ENCODE data around the gene TTLL11.

GRCh38 chr9:121914017-121914595, 179.0 kb downstream of the TTLL11 start:
- TF ChIP-seq EZH2 (IDR thresholded peaks at IDR 0.05; ENCODE audit: borderline replicate concordance) (no peak), CTCF (IDR thresholded peaks at IDR 0.05; ENCODE audit: poor library complexity) (no peak)

All from hepatocyte (in vitro differentiated cells).